HG03460 (cell line): ENCODE measurements around the gene GHR.

Experiments used
- ATAC-seq: cut with Tn5 transposase; IDR thresholded peaks from one replicate; pipeline ENCODE4 v1.9.1; 2021; ENCODE audit not compliant: unreplicated experiment

GHR gene

GRCh38 chr5:42597318-42597937, 174.2 kb downstream of the GHR start:
- no peak for ATAC-seq

- no peak for ATAC-seq
Measured at GRCh38 chr5:42598311-42598710, 175.1 kb downstream of the GHR start.

- ATAC-seq = no peak
Measured at GRCh38 chr5:42599106-42599505, 175.9 kb downstream of the GHR start.

GRCh38 chr5:42600441-42600840, 177.2 kb downstream of the GHR start:
- ATAC-seq = no peak

- no peak for ATAC-seq
Measured at GRCh38 chr5:42604171-42604711, 181.0 kb downstream of the GHR start.

- no peak for ATAC-seq
Measured at GRCh38 chr5:42605490-42605889, 182.3 kb downstream of the GHR start.

GRCh38 chr5:42606464-42606869, 183.2 kb downstream of the GHR start:
- no peak for ATAC-seq

- no peak for ATAC-seq
Measured at GRCh38 chr5:42611437-42611836, 188.2 kb downstream of the GHR start.

- ATAC-seq = no peak
Measured at GRCh38 chr5:42612750-42613366, 189.6 kb downstream of the GHR start.

- ATAC-seq = no peak
Measured at GRCh38 chr5:42614509-42614908, 191.3 kb downstream of the GHR start.

GRCh38 chr5:42620579-42621216, 197.5 kb downstream of the GHR start:
- no peak for ATAC-seq

- ATAC-seq = no peak
Measured at GRCh38 chr5:42621242-42621641, 198.0 kb downstream of the GHR start.

- no peak for ATAC-seq
Measured at GRCh38 chr5:42621662-42622061, 198.4 kb downstream of the GHR start.

GRCh38 chr5:42624912-42625311, 201.7 kb downstream of the GHR start:
- ATAC-seq = no peak

- no peak for ATAC-seq
Measured at GRCh38 chr5:42626462-42626861, 203.2 kb downstream of the GHR start.

- ATAC-seq = no peak
Measured at GRCh38 chr5:42628821-42629220, 205.6 kb downstream of the GHR start.

- ATAC-seq = no peak
Measured at GRCh38 chr5:42629284-42629683, 206.0 kb downstream of the GHR start.

GRCh38 chr5:42631241-42631640, 208.0 kb downstream of the GHR start:
- no peak for ATAC-seq

- no peak for ATAC-seq
Measured at GRCh38 chr5:42632354-42632900, 209.2 kb downstream of the GHR start.

- ATAC-seq = no peak
Measured at GRCh38 chr5:42634575-42634974, 211.3 kb downstream of the GHR start.

GRCh38 chr5:42636425-42636824, 213.2 kb downstream of the GHR start:
- no peak for ATAC-seq

GRCh38 chr5:42636946-42637345, 213.7 kb downstream of the GHR start:
- ATAC-seq = no peak
